NT2/D1 (cell line): ENCODE results near the gene COBL.

ENCODE experiments used
- SUZ12 ChIP-seq: IDR thresholded peaks from 2 replicates; pipeline ENCODE4 v1.6.1; 2011; ENCODE audit not compliant: insufficient read length, insufficient read depth; ENCODE audit errors: extremely low read depth
- YY1 ChIP-seq: IDR thresholded peaks from 2 replicates; pipeline ENCODE4 v1.6.1; 2011; ENCODE audit not compliant: insufficient read length, insufficient read depth
- ZNF274 ChIP-seq: IDR thresholded peaks from 2 replicates; pipeline ENCODE4 v1.6.1; 2011; ENCODE audit warnings: mild to moderate bottlenecking, low read depth, low read length

DNA sequence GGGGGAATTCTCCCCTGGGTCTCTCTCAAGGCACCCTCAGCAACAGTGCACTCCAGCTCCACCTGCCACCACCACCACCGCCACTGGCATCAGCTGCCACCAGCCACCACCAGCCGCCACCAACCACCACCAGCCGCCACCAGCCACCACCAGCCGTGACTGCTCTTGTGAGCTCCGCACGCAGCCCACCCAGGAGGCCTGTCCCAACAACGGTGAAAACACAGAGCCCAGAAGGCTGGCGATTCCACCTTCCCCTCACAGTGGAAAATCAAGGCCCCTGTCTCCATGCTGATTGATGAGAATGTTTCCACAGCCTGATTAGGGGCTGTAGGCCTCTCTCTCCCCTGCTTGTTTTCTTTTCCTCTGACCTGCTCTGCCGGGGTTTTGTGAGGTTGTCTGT, 41.1 kb downstream of the COBL start:
- TF ChIP-seq ZNF274 (no peak), YY1 (no peak), SUZ12 (no peak)
